B cell (primary cell): Measurements from ENCODE around the gene ST8SIA5.

Source experiments
- EZH2 ChIP-seq: IDR thresholded peaks from 2 replicates; pipeline ENCODE4 v1.6.1; 2012; ENCODE audit warnings: borderline replicate concordance, low read depth, mild to moderate bottlenecking, moderate library complexity, low read length; ENCODE audit not compliant: insufficient read depth, poor library complexity, severe bottlenecking
- TF ChIP-seq, protein P1 (sequence below): fragments of 200-600 bp; IDR thresholded peaks from one replicate; pipeline ENCODE4 v1.8.0; 2022; ENCODE audit warnings: antibody characterized with exemption, mild to moderate bottlenecking

- TF ChIP-seq, protein P1, sequence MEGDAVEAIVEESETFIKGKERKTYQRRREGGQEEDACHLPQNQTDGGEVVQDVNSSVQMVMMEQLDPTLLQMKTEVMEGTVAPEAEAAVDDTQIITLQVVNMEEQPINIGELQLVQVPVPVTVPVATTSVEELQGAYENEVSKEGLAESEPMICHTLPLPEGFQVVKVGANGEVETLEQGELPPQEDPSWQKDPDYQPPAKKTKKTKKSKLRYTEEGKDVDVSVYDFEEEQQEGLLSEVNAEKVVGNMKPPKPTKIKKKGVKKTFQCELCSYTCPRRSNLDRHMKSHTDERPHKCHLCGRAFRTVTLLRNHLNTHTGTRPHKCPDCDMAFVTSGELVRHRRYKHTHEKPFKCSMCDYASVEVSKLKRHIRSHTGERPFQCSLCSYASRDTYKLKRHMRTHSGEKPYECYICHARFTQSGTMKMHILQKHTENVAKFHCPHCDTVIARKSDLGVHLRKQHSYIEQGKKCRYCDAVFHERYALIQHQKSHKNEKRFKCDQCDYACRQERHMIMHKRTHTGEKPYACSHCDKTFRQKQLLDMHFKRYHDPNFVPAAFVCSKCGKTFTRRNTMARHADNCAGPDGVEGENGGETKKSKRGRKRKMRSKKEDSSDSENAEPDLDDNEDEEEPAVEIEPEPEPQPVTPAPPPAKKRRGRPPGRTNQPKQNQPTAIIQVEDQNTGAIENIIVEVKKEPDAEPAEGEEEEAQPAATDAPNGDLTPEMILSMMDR, result no peak
- no peak for TF ChIP-seq EZH2
Measured at GRCh38 chr18:46716827-46717226, 40.0 kb downstream of the ST8SIA5 start.
